OCI-LY1 (cell line): ENCODE measurements around the gene CHEK1.
A peak's percentile ranks its signal among the peaks of the same experiment; 100 is the strongest.

Experiments
- CTCF ChIP-seq: fragments of 200-600 bp; sonication (generic), shearing (Covaris generic); IDR thresholded peaks from 2 replicates; pipeline ENCODE4 v1.5.1; 2017; ENCODE audit warnings: mild to moderate bottlenecking, antibody characterized with exemption, low read length, moderate library complexity, mixed read lengths
- EZH2 ChIP-seq: fragments of 200-600 bp; sonication (generic), shearing (Covaris generic); IDR thresholded peaks from 2 replicates; pipeline ENCODE4 v1.8.0; 2017; ENCODE audit warnings: borderline replicate concordance, mixed run types, mild to moderate bottlenecking, antibody characterized with exemption, low read length, moderate library complexity, mixed read lengths

DNA sequence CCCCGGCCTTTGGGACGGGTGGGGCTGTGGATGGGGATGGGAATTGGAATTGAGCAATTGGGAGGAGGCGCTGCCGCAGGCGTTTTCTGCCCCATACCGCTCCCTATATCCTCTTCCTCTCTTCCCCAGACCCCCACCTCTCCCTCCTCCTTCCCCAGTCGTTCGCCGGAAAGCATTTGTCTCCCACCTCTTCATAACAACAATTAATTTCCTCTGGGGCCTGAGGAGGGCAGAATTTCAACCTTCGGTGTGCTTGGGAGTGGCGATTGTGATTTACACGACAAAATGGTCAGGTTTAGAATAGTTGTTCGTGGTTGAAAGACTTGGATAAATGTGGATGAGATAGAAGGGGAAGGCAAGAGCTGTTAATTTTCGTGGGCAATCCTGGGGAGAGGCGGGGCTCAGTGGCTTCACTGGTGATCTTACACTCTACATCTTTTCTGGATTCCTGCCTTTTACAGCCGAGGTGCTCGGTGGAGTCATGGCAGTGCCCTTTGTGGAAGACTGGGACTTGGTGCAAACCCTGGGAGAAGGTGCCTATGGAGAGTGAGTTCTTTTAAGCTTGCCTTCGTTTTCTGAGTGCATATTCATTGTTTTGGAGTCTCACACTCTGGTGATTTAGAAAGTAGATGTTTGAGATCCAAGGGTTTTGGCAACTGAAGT is 1.5 kb downstream of the CHEK1 start:
- TF ChIP-seq CTCF = peak; percentile 48
- no peak for TF ChIP-seq EZH2
